IgD-negative memory B cell (primary cell): ENCODE results near the gene ERBIN. TPM values are rescaled to one million over a fixed set of nuclear protein-coding genes. Genes with fewer than 3 reads are reported as not detected.
"Not testable (repeated sequence)": the region's sequence is repeated elsewhere in the genome, so short reads cannot be mapped to it uniquely, and the experiment has no call there.

ENCODE experiments used
- H3K27ac Mint-ChIP-seq, 3 donors: one replicate each; pipeline ENCODE4 v1.8.0; 2020 to 2022; ENCODE audit warnings: mild to moderate bottlenecking in 3 of 3, mixed read lengths in 3 of 3, moderate library complexity in 1 of 3
- H3K27me3 Mint-ChIP-seq: one replicate; pipeline ENCODE4 v1.8.0; 2021; ENCODE audit warnings: mixed read lengths
- H3K36me3 Mint-ChIP-seq: one replicate; pipeline ENCODE4 v1.8.0; 2020; ENCODE audit warnings: mild to moderate bottlenecking, mixed read lengths
- H3K4me1 Mint-ChIP-seq, 3 donors: one replicate each; pipeline ENCODE4 v1.8.0; 2020 to 2022; ENCODE audit warnings: mixed read lengths in 3 of 3, mild to moderate bottlenecking in 1 of 3
- H3K4me3 Mint-ChIP-seq, 4 donors: one replicate each; pipeline ENCODE4 v1.8.0; 2020 to 2022; ENCODE audit warnings: mild to moderate bottlenecking in 4 of 4, mixed read lengths in 4 of 4, moderate library complexity in 3 of 4
- H3K9me3 Mint-ChIP-seq, 3 donors: one replicate each; pipeline ENCODE4 v1.8.0; 2020 to 2021; ENCODE audit warnings: mixed read lengths in 3 of 3, mild to moderate bottlenecking in 1 of 3
- polyA plus RNA-seq: library from polyadenylated mRNA; unstranded; fragments of 300-500 nt; fragmentation: Illumina TruSeq; gene quantifications from one replicate; pipeline ENCODE4 v1.2.3, GENCODE V29; 2021

The ERBIN gene
- polyA plus RNA-seq, 1 donor from 2014 or later: 44.6 TPM

DNA sequence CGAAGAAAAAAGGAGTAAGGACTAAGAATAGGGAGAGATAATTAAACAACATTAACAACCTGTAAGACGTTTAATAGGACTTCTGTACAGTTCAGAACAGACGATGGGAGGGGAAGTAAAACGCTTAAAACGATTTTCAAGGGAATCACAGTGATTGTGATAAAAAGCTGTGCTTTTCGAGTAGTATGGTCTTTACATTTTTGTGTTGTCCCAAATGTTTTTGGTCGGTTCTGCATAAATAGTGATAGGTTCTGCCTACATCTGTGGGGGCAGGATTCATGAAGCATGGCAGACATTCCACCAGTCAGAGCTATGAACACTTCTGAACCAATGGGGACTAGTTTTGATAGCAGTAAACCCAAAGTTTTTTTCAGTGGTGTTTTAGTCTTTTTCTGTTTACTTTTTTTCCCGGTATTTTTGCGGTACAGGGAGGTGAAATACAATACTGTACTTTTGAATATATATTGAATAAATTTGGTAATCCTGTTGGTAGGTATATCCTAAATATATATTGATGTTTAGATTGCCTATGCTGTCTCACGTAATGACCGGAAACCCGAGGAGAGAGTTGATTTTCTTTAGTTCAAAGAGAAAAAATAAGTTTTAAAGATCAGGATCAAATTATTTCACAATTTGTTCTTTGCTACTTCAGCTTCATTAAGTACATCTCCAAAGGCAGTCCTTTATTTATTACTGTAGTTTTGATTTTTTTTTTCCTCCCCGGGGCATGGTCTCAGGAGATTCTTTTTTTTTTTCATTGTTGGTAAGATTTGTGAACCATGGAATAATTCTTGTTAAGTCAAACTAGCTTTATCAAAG lies 1.3 kb downstream of the ERBIN start:
- Mint-ChIP-seq H3K36me3 (peaks cover 1% of the 10 kb centered on the region), H3K9me3 (no peaks in the 10 kb centered on the region), H3K4me3 (peak overlapping the region; percentile 96), H3K27me3 (no peaks in the 10 kb centered on the region), H3K4me1 (peaks cover 26 to 39% (median 32%) of the 10 kb centered on the region in 3 donors), H3K27ac (peak overlapping the region; percentile 97 to 99 (median 98))

DNA sequence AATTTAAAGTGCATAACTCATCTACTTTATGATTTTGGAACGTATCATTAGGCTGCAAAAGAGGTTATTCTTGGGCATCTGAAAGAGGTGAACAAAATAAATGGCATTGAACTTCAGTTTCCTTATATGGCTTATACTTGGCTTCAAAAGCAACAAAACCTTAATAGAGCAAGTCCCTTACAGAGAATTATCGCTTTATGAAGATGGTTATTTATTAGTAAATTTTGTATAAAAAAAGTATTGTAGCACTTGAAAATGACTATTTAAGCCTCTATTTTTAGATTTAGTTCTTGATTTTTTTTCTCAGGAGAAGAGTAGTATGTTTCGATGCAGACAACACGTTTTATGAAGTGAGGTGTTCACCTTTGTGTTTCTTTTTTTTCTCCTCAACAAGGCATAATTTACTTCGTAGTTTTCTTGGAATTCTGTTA lies 2.0 kb downstream of the ERBIN start:
- H3K36me3 Mint-ChIP-seq: peaks cover 1% of the 10 kb centered on the region
- H3K27ac Mint-ChIP-seq: peak overlapping the region; percentile 97 to 99 (median 98)
- H3K4me3 Mint-ChIP-seq: peak overlapping the region; percentile 96
- H3K9me3 Mint-ChIP-seq: no peaks in the 10 kb centered on the region
- peaks cover 30 to 41% (median 37%) of the 10 kb centered on the region in 3 donors for H3K4me1 Mint-ChIP-seq
- H3K27me3 Mint-ChIP-seq: no peaks in the 10 kb centered on the region

DNA sequence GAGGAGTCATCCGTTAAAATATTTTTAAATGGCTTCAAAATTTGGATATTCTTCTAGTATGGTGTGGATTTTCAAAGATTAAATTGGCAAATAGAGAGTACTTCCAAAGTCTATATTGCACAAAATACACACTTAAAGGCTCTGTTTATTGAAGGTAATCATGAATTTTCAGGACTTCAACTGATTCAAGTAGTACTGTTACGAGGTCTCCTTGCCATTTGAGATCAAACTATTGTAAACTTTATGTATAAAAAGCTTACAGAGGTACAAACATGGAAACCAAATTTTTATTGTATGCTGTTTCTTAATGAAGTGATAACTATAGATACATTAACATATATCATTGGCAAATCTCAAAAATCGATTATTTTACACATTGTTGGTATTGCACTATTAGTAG lies 2.5 kb downstream of the ERBIN start:
- peak overlapping the region in 3 of 4 donors; percentile 31 to 96 (median 96) for H3K4me3 Mint-ChIP-seq
- no peak overlapping the region for H3K27ac Mint-ChIP-seq
- no peaks in the 10 kb centered on the region for H3K27me3 Mint-ChIP-seq
- peaks cover 28 to 41% (median 36%) of the 10 kb centered on the region in 3 donors for H3K4me1 Mint-ChIP-seq
- no peaks in the 10 kb centered on the region for H3K9me3 Mint-ChIP-seq
- H3K36me3 Mint-ChIP-seq: peaks cover 1% of the 10 kb centered on the region

DNA sequence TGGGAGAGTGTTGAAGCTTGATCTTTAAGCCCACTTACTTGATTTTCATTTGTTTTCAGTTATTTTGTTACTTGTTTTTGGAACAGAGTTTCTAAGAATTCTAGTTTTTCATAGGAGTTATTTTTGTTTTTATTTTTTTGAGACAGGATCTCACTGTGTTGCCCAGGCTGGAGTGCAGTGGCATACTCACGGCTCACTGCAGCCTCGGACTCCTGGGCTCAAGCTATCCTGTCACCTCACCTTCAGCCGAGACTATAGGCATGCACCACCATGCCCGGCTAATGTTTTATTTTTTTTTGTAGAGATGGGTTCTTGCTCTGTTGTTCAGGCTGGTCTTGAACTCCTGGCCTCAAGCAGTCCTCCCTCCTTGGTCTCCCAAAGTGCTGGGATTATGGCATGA lies 6.3 kb downstream of the ERBIN start:
- peaks cover 41 to 62% (median 57%) of the 10 kb centered on the region in 3 donors for H3K4me1 Mint-ChIP-seq
- peaks cover 6% of the 10 kb centered on the region for H3K36me3 Mint-ChIP-seq
- H3K27ac Mint-ChIP-seq: peak overlapping the region in 2 of 3 donors; percentile 12 to 39
- H3K9me3 Mint-ChIP-seq: no peaks in the 10 kb centered on the region
- H3K4me3 Mint-ChIP-seq: peak overlapping the region in 2 of 4 donors; percentile 46 to 77
- no peaks in the 10 kb centered on the region for H3K27me3 Mint-ChIP-seq

DNA sequence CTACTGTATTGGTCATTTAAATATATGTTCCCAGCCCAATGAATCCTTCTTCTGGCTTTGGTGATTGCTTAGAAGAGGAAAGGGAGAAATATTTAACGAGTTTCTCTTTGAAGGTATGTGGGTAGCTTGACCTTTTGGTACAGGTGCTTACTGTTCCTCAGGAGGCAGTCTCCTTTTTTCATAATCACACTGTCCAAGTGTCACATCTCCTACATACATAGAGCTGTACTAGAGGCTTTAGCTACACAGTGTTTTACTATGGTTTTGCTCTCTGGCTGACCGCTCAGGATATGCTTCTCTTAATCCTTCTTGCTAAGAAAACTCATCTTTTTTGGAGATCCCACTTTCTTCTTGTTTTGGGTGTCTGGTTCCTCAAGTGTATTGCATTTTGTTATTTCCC lies 6.9 kb downstream of the ERBIN start:
- H3K4me1 Mint-ChIP-seq: peaks cover 46 to 66% (median 61%) of the 10 kb centered on the region in 3 donors
- H3K9me3 Mint-ChIP-seq: no peaks in the 10 kb centered on the region
- H3K27ac Mint-ChIP-seq: peak overlapping the region in 2 of 3 donors; percentile 12 to 59
- H3K4me3 Mint-ChIP-seq: peak overlapping the region in 2 of 4 donors; percentile 44 to 46
- peaks cover 2% of the 10 kb centered on the region for H3K27me3 Mint-ChIP-seq
- peaks cover 6% of the 10 kb centered on the region for H3K36me3 Mint-ChIP-seq

DNA sequence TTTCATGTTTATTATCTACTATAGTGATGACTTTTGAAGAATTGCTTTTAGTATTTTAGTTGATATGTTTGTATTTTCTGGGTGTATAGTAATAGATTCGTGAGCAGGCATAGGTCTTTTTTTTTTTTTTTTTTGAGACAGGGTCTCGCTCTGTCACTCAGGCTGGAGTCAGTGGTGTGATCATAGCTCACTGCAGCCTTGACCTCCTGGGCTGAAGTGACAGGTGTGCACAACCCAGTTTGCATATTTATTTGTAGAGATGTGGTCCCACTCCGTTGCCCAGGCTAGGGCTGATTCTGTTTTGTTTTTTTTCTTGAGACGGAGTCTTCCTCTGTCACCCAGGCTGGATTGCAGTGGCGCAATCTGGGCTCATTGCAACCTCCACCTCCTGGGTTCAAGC lies 11.9 kb downstream of the ERBIN start:
- Mint-ChIP-seq H3K4me1 (peaks cover 37 to 52% (median 45%) of the 10 kb centered on the region in 3 donors), H3K27ac (peak overlapping the region in 2 of 3 donors; percentile 69 to 75), H3K9me3 (no peaks in the 10 kb centered on the region), H3K4me3 (peak overlapping the region; percentile 12 to 87 (median 68)), H3K36me3 (peaks cover 6% of the 10 kb centered on the region), H3K27me3 (peaks cover 2% of the 10 kb centered on the region)

DNA sequence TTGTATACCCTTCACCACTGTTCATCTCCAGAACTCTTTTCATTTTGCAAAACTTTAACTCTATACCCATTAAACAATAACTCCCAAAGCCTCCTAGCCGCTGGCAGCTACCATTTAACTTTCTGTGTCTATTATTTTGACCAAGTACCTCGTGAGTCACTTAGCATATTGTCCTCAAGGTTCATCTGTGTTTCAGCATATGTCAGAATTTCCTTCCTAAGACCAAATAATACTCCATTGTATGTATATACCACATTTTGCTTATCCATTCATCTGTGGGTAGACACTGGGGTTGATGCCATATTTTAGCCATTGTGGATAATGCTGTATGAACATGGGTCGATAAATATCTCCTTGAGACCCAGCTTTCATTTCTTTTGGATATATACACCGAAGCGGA lies 17.4 kb downstream of the ERBIN start:
- Mint-ChIP-seq H3K27ac (no peak overlapping the region), H3K9me3 (no peaks in the 10 kb centered on the region), H3K27me3 (no peaks in the 10 kb centered on the region), H3K36me3 (peaks cover 10% of the 10 kb centered on the region), H3K4me3 (no peak overlapping the region), H3K4me1 (peaks cover 18 to 32% (median 20%) of the 10 kb centered on the region in 3 donors)

DNA sequence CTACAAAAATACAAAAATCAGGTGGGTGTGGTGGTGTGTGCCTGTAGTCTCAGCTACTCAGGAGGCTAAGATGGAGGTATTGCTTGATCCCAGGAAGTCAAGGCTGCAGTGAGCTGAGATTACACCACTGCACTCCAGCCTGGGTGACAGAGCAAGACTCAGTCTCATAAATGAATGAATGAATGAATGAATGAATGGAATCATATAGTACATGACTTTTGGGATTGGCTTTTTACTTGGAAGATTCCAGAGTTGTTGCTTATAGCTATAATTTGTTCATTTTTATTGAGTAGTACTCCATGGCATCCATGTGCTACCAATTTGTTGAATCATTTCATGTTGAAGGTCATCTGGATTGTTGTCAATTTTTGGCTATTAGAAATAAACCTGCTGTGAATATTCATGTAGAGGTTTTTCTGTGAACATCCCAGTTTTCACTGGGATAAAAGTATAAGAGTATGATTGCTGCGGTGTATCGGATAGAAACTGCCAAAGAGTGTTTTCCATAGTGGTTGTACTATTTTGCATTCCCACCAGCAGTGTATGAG lies 19.9 kb downstream of the ERBIN start:
- Mint-ChIP-seq H3K27ac (peak overlapping the region in 2 of 3 donors; percentile 35 to 40), H3K4me1 (peaks cover 29 to 40% (median 31%) of the 10 kb centered on the region in 3 donors), H3K36me3 (peaks cover 12% of the 10 kb centered on the region)

DNA sequence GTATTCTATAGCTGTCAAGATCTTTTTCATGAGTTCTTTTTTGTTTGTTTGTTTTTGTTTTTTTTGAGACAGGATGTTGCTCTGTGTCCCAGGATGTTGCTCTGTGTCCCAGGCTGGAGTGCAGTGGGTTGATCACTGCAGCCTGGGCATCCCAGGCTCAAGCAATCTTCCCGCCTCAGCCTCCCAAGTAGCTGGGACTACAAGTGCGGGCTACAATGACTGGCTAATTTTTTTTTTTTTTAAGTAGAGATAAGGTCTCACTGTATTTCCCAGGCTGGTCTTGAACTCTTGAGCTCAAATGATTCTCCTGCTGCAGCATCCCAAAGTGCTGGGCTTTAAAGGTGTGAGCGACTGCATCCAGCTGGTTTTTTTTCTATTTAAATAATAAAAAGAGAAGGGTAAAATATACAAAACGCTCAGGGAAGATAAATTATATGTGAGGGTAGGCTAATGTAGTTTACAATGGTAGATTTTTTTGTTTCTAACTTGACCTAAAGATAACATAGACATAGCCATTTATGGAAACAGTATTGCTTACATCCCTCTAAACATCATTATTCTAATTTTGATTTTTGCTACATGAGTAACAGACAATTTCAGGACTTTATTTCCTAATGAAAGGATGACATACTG lies 21.9 kb downstream of the ERBIN start:
- H3K4me1 Mint-ChIP-seq: peaks cover 34 to 44% (median 35%) of the 10 kb centered on the region in 3 donors
- H3K9me3 Mint-ChIP-seq: no peaks in the 10 kb centered on the region
- peaks cover 10% of the 10 kb centered on the region for H3K36me3 Mint-ChIP-seq
- no peak overlapping the region for H3K27ac Mint-ChIP-seq
- no peaks in the 10 kb centered on the region for H3K27me3 Mint-ChIP-seq
- H3K4me3 Mint-ChIP-seq: peak overlapping the region in 1 of 4 donors; percentile 27

More for the DNA sequence above, 19.9 kb downstream of the ERBIN start:
- H3K4me3 Mint-ChIP-seq: no peak overlapping the region
- H3K27me3 Mint-ChIP-seq: no peaks in the 10 kb centered on the region
- no peaks in the 10 kb centered on the region for H3K9me3 Mint-ChIP-seq

DNA sequence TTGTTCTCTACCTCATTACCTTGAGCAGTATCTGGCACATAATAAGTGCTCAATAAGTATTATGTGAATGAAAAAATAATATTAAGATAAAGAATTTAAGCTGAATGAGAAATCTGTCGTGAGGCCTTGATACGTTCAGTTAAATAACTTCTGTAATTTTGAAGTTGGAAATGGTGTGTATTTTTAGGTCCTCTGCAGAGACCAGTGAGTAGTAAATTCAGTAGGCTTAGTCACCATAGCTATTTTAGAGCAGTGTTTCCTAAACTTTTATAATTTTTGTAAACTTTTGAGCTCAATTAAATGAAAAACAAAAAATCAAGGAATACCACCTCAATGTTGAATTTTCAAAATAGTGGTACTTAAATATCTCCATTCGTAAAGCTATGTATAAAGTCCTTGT lies 25.0 kb downstream of the ERBIN start:
- H3K9me3 Mint-ChIP-seq: no peaks in the 10 kb centered on the region
- no peaks in the 10 kb centered on the region for H3K27me3 Mint-ChIP-seq
- no peak overlapping the region for H3K27ac Mint-ChIP-seq
- H3K4me1 Mint-ChIP-seq: peaks cover 39 to 47% (median 41%) of the 10 kb centered on the region in 3 donors
- no peak overlapping the region for H3K4me3 Mint-ChIP-seq
- H3K36me3 Mint-ChIP-seq: peaks cover 6% of the 10 kb centered on the region

DNA sequence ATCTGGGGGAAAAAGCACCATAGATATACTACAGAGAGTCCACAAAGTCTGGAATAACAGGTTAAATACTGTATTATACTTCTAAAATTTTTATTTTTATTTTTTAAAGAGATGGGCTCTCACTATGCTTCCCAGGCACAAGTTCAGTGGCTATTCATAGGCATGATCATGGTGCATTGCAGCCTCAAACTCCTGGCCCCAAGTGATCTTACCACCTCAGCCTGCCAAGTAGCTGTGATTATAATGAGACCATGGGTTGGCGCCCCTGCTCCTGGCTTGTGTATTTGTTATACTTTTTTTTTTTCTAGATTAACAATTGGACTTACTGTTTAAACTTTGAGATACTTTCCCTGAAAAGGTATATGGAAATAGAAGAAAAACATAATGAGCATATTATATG lies 25.9 kb downstream of the ERBIN start:
- peaks cover 4% of the 10 kb centered on the region for H3K36me3 Mint-ChIP-seq
- no peaks in the 10 kb centered on the region for H3K9me3 Mint-ChIP-seq
- peak overlapping the region in 1 of 3 donors; percentile 71 for H3K27ac Mint-ChIP-seq
- H3K4me3 Mint-ChIP-seq: no peak overlapping the region
- no peaks in the 10 kb centered on the region for H3K27me3 Mint-ChIP-seq
- peaks cover 38 to 41% (median 41%) of the 10 kb centered on the region in 3 donors for H3K4me1 Mint-ChIP-seq

DNA sequence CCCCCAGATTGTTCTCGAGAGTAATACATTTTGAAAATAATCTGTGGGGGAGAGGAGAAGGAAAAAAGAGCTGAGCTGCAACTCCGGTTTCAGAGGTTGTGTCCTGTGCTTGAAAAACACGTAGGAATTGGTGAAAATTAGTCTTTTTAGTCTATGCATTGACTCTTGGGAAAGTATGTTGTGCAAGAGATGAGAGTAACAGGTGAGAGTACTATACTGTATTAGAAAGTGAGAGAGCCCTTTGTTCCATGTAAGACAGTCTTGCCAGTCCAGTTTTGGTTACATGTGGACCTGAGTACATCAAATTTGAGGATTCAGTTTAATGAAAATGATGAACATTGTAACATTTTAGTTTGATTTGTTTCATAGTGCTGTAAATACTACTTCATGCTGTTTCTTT lies 27.8 kb downstream of the ERBIN start:
- H3K27ac Mint-ChIP-seq: no peak overlapping the region
- H3K36me3 Mint-ChIP-seq: peaks cover 4% of the 10 kb centered on the region
- no peaks in the 10 kb centered on the region for H3K27me3 Mint-ChIP-seq
- no peaks in the 10 kb centered on the region for H3K9me3 Mint-ChIP-seq
- no peak overlapping the region for H3K4me3 Mint-ChIP-seq
- peaks cover 34 to 44% (median 39%) of the 10 kb centered on the region in 3 donors for H3K4me1 Mint-ChIP-seq

DNA sequence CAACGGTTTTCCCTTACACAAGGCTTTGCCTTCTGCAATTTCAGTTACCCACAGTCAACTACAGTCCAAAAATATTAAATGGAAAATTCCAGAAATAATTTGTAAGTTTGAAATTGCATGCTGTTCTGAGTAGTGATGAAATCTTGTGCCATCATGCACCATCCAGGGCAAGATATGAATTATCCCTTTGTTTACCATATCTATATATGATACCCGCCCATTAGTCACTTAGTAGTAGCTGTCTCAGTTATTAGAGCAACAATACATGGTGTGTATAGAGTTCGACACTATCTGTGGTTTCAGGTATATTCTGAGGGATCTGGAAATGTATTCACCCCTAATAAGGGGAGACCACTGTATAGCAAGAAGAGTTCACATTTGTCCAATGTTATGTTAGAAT lies 29.4 kb downstream of the ERBIN start:
- Mint-ChIP-seq H3K4me1 (peaks cover 32 to 47% (median 44%) of the 10 kb centered on the region in 3 donors), H3K27me3 (no peaks in the 10 kb centered on the region), H3K27ac (peak overlapping the region in 1 of 3 donors; percentile 11)

DNA sequence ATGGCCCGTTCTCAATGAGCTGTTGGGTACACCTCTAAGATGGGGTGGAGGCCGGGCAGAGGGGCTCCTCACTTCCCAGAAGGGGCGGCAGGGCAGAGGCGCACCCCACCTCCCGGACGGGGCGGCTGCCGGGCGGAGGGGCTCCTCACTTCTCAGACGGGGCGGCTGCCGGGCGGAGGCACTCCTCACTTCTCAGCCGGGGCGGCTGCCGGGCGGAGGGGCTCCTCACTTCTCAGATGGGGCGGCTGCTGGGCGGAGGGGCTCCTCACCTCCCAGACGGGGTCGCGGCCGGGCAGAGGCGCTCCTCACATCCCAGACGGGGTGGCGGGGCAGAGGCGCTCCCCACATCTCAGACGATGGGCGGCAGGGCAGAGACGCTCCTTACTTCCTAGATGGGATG lies 31.3 kb downstream of the ERBIN start:
- H3K9me3 Mint-ChIP-seq, H3K4me3 Mint-ChIP-seq, H3K36me3 Mint-ChIP-seq, H3K27ac Mint-ChIP-seq, H3K27me3 Mint-ChIP-seq: not testable (repeated sequence)
- peaks cover 35 to 52% (median 47%) of the 10 kb centered on the region in 3 donors for H3K4me1 Mint-ChIP-seq

More for the DNA sequence above, 29.4 kb downstream of the ERBIN start:
- no peaks in the 10 kb centered on the region for H3K9me3 Mint-ChIP-seq
- H3K4me3 Mint-ChIP-seq: peak overlapping the region in 1 of 4 donors; percentile 21
- H3K36me3 Mint-ChIP-seq: peaks cover 4% of the 10 kb centered on the region

DNA sequence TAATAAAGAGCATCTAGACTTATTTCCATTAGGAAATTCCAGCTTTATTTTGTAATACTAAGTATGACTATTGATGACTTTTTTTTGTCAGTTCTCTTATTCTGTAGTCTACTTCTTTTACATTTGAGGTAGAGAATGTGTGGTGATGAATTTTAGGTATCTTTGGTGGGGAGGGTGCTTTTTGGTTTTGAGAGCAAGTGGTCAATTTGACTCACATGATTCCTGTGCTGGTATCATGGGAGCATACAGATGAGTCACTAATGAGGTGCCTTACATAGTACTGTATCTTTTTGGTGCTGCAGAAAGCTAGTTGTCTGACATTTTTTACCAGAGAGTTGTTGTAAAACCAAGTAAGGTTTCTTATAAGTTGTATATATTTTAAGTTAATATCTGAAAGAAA lies 35.3 kb downstream of the ERBIN start:
- Mint-ChIP-seq H3K4me3 (peak overlapping the region in 2 of 4 donors; percentile 7 to 14), H3K36me3 (no peaks in the 10 kb centered on the region), H3K27me3 (no peaks in the 10 kb centered on the region), H3K9me3 (peaks cover 0 to 2% (median 0%) of the 10 kb centered on the region in 3 donors), H3K27ac (peak overlapping the region in 1 of 3 donors; percentile 40), H3K4me1 (peaks cover 31 to 45% (median 43%) of the 10 kb centered on the region in 3 donors)
